ENCODE results near the gene WEE1. TPM values are rescaled to one million over a fixed set of nuclear protein-coding genes. Genes with fewer than 3 reads are reported as not detected.
"Not testable (repeated sequence)": the region's sequence is repeated elsewhere in the genome, so short reads cannot be mapped to it uniquely, and the experiment has no call there.

Gene WEE1
- total RNA-seq, 1 experiment from 2014 or later = 32.2 TPM

DNA sequence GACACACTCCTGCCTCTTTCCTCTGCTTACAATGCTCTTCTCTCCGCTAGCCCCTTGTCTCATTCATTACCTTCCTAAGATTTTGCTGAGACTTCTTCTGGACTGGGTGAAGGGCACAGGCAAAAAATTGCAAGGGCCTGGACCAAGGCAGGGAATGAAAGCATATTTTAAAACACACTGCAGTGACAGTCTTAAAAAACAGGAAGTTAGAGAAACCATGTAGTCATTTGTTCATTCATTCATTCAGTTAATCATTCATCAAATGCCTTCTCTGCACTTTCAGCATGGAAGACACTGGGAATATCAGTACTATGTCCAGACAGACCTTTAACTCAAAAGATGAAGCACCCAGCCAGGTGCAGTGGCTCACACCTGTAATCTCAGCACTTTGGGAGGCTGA, 45.5 kb downstream of the WEE1 start:
- H3K27me3 ChIP-seq (ENCODE audit: insufficient read depth, low read depth) = no peaks in the 10 kb centered on the region
- H3K4me1 ChIP-seq (replicated peaks; ENCODE audit: insufficient read depth) = no peaks in the 10 kb centered on the region
- H3F3A ChIP-seq (ENCODE audit: insufficient read depth, low read depth) = no peaks in the 10 kb centered on the region
- no peak overlapping the region for H3K4me2 ChIP-seq
- no peaks in the 10 kb centered on the region for H3K9me3 ChIP-seq (ENCODE audit: insufficient read depth, low read depth)
- intact Hi-C loops (cut with micrococcal nuclease; ENCODE audit: unreplicated experiment) = no loop called here
- POLR2A ChIA-PET (ENCODE audit: unreplicated experiment) = no interaction called here
- no peaks in the 10 kb centered on the region for H3K9me2 ChIP-seq (ENCODE audit: insufficient read depth)
- H3K4me3 ChIP-seq = no peak overlapping the region
- H2AFZ ChIP-seq = no peak overlapping the region
- H3K79me2 ChIP-seq (ENCODE audit: low read depth) = no peaks in the 10 kb centered on the region
- H3K36me3 ChIP-seq (ENCODE audit: low read depth) = no peaks in the 10 kb centered on the region
- DNase-seq = no peak
- TF ChIP-seq, protein P1, sequence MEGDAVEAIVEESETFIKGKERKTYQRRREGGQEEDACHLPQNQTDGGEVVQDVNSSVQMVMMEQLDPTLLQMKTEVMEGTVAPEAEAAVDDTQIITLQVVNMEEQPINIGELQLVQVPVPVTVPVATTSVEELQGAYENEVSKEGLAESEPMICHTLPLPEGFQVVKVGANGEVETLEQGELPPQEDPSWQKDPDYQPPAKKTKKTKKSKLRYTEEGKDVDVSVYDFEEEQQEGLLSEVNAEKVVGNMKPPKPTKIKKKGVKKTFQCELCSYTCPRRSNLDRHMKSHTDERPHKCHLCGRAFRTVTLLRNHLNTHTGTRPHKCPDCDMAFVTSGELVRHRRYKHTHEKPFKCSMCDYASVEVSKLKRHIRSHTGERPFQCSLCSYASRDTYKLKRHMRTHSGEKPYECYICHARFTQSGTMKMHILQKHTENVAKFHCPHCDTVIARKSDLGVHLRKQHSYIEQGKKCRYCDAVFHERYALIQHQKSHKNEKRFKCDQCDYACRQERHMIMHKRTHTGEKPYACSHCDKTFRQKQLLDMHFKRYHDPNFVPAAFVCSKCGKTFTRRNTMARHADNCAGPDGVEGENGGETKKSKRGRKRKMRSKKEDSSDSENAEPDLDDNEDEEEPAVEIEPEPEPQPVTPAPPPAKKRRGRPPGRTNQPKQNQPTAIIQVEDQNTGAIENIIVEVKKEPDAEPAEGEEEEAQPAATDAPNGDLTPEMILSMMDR (conservative IDR thresholded peaks at IDR 0.05) = no peak
- no peak for TF ChIP-seq EZH2 (IDR thresholded peaks at IDR 0.05; ENCODE audit: low read depth)
- no TSS peak for BruUV-seq (replicated peaks)
- CTCF ChIA-PET = interaction anchor here (0.7 kb wide), 1 partner anchor 157 kb away, joined by 7 read pairs; no protein-coding TSS in a partner anchor
- H3K27ac ChIP-seq = no peak overlapping the region
- no peaks in the 10 kb centered on the region for H4K20me1 ChIP-seq (ENCODE audit: insufficient read depth)

DNA sequence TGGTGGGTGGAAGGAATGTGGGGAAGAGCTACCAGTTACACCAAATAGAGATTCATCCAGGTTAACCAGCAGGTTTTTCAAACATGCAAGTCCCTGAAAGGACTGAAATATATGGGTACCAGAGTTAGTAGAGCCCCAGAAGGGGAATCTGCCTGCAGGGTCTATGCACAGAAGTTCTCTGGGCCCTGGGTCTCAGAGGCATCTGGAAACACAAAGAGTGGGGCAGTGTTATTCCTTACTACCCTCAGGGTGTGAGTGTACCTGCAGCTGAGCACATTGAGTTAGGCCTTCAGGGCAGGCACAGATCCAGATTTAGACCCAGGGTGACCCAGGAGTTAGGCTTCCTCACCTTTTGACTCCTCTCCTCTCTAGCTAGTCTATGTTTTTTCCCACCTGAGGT, 46.5 kb downstream of the WEE1 start:
- Histone ChIP-seq H3K9me2 (ENCODE audit: insufficient read depth) (no peaks in the 10 kb centered on the region), H3K79me2 (ENCODE audit: low read depth) (no peaks in the 10 kb centered on the region), H3K27me3 (ENCODE audit: insufficient read depth, low read depth) (no peaks in the 10 kb centered on the region), H3K9me3 (ENCODE audit: insufficient read depth, low read depth) (no peaks in the 10 kb centered on the region), H3K4me3 (no peak overlapping the region), H4K20me1 (ENCODE audit: insufficient read depth) (no peaks in the 10 kb centered on the region), H3K4me1 (replicated peaks; ENCODE audit: insufficient read depth) (no peaks in the 10 kb centered on the region), H2AFZ (no peak overlapping the region), H3K36me3 (ENCODE audit: low read depth) (no peaks in the 10 kb centered on the region), H3K27ac (no peak overlapping the region), H3F3A (ENCODE audit: insufficient read depth, low read depth) (no peaks in the 10 kb centered on the region), H3K4me2 (no peak overlapping the region)
- CTCF ChIA-PET = interaction anchor here (0.6 kb wide), 1 partner anchor 138 kb away, joined by 8 read pairs; no protein-coding TSS in a partner anchor
- TF ChIP-seq, protein P1 (conservative IDR thresholded peaks at IDR 0.05) = no peak
- TF ChIP-seq EZH2 (IDR thresholded peaks at IDR 0.05; ENCODE audit: low read depth) = no peak
- no peak for DNase-seq
- POLR2A ChIA-PET (ENCODE audit: unreplicated experiment) = no interaction called here
- intact Hi-C loops (cut with micrococcal nuclease; ENCODE audit: unreplicated experiment) = no loop called here
- no TSS peak for BruUV-seq (replicated peaks)

DNA sequence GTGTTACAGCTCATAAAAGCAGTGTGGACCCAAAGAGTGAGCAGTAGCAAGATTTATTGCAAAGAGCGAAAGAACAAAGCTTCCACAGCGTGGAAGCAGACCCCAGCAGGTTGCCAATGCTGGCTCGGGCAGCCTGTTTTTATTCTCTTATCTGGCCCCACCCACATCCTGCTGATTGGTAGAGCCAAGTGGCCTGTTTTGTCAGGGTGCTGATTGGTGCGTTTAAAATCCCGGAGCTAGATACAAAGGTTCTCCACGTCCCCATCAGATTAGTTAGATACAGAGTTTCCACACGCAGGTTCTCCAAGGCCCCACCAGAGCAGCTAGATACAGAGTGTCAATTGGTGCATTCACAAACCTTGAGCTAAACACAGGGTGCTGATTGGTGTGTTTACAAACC, 48.9 kb downstream of the WEE1 start:
- H3K4me3 ChIP-seq; DNase-seq; H3F3A ChIP-seq (ENCODE audit: insufficient read depth, low read depth); H3K36me3 ChIP-seq (ENCODE audit: low read depth); H3K79me2 ChIP-seq (ENCODE audit: low read depth); H3K27ac ChIP-seq; intact Hi-C loops (cut with micrococcal nuclease; ENCODE audit: unreplicated experiment); H3K9me3 ChIP-seq (ENCODE audit: insufficient read depth, low read depth); H3K9me2 ChIP-seq (ENCODE audit: insufficient read depth); H2AFZ ChIP-seq; CTCF ChIA-PET; H3K4me1 ChIP-seq (replicated peaks; ENCODE audit: insufficient read depth); H3K27me3 ChIP-seq (ENCODE audit: insufficient read depth, low read depth); H4K20me1 ChIP-seq (ENCODE audit: insufficient read depth); POLR2A ChIA-PET (ENCODE audit: unreplicated experiment); BruUV-seq (replicated peaks); H3K4me2 ChIP-seq: not testable (repeated sequence)

DNA sequence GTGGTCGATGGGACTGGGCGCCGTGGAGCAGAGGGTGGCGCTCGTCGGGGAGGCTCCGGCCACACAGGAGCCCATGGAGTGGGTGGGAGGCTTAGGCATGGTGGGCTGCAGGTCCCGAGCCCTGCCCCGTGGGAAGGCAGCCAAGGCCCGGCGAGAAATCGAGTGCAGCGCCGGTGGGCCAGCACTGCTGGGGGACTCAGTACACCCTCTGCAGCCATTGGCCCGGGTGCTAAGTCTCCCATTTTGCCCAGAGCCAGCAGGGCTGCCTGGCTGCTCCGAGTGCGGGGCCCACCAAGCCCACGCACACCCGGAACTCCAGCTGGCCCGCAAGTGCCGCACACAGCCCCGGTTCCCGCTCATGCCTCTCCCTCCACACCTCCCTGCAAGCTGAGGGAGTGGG, 49.6 kb downstream of the WEE1 start:
- POLR2A ChIA-PET (ENCODE audit: unreplicated experiment); H4K20me1 ChIP-seq (ENCODE audit: insufficient read depth); H3K27ac ChIP-seq; H3K4me2 ChIP-seq; H3F3A ChIP-seq (ENCODE audit: insufficient read depth, low read depth); CTCF ChIA-PET; intact Hi-C loops (cut with micrococcal nuclease; ENCODE audit: unreplicated experiment); H3K27me3 ChIP-seq (ENCODE audit: insufficient read depth, low read depth); H3K79me2 ChIP-seq (ENCODE audit: low read depth); H3K36me3 ChIP-seq (ENCODE audit: low read depth); H2AFZ ChIP-seq; H3K4me3 ChIP-seq; DNase-seq; H3K9me3 ChIP-seq (ENCODE audit: insufficient read depth, low read depth); H3K4me1 ChIP-seq (replicated peaks; ENCODE audit: insufficient read depth); H3K9me2 ChIP-seq (ENCODE audit: insufficient read depth); BruUV-seq (replicated peaks): not testable (repeated sequence)
